Measurements from ENCODE around the gene MAP2K6. TPM values are rescaled to one million over a fixed set of nuclear protein-coding genes. Genes with fewer than 3 reads are reported as not detected.

The MAP2K6 gene
- total and polyA plus RNA-seq, 2 donors (not counting 3 experiments of a cell fraction or from before 2014, with no cell fraction given): 5.9 to 13.9 TPM

GRCh38 chr17:69551212-69552010 is 136.9 kb downstream of the MAP2K6 start:
- Histone ChIP-seq H3K27ac (ENCODE audit: insufficient read depth, low read depth, low read length) (no peak overlapping the region), H3K9me1 (replicated peaks; ENCODE audit: control insufficient read depth, extremely low read depth, insufficient read depth, low read length) (no peaks in the 10 kb centered on the region), H3K36me3 (ENCODE audit: control insufficient read depth in 2 of 2, extremely low read depth in 1 of 2, insufficient read depth in 2 of 2, low read length in 2 of 2) (no peaks in the 10 kb centered on the region), H2AFZ (ENCODE audit: low read depth, low read length) (no peak overlapping the region), H3K9ac (replicated peaks; ENCODE audit: extremely low read depth, insufficient read depth, low read length) (no peak overlapping the region), H4K20me1 (replicated peaks; ENCODE audit: control insufficient read depth, extremely low read depth, insufficient read depth, low read length) (no peaks in the 10 kb centered on the region), H3K4me3 (replicated peaks in 1 of 3; ENCODE audit: insufficient read depth in 1 of 3, low read depth in 1 of 3, low read length in 3 of 3) (no peak overlapping the region), H3K4me1 (ENCODE audit: control insufficient read depth, extremely low read depth, insufficient read depth, low read length) (peaks cover 4% of the 10 kb centered on the region), H3K4me2 (ENCODE audit: insufficient read depth, low read length) (no peak overlapping the region), H3K27me3 (ENCODE audit: control insufficient read depth in 2 of 2, insufficient read depth in 2 of 2, low read length in 2 of 2) (no peaks in the 10 kb centered on the region), H3K79me2 (ENCODE audit: control insufficient read depth, insufficient read depth, low read length) (no peaks in the 10 kb centered on the region), H3K9me3 (replicated peaks; ENCODE audit: control insufficient read depth, insufficient read depth, low read length) (peaks cover 2% of the 10 kb centered on the region)
- FAIRE-seq: peak; percentile 38
- POLR2A ChIA-PET: no interaction called here
- DNase-seq (ENCODE audit: low read depth, low spot score): no peak
- peak; percentile 70 for TF ChIP-seq FOS (IDR thresholded peaks at IDR 0.05; ENCODE audit: borderline replicate concordance, insufficient read depth, low read length)
- TF ChIP-seq EZH2 (IDR thresholded peaks at IDR 0.05; ENCODE audit: borderline replicate concordance, low read depth, low read length, severe bottlenecking): no peak
- no peak for TF ChIP-seq POLR2A (IDR thresholded peaks at IDR 0.05; ENCODE audit: low read depth, low read length)
- TF ChIP-seq MYC (IDR thresholded peaks at IDR 0.05; ENCODE audit: low read depth, low read length): no peak
- no peak for TF ChIP-seq CTCF (IDR thresholded peaks at IDR 0.05; ENCODE audit: extremely low read depth in 1 of 2, insufficient read depth in 1 of 2, low read depth in 1 of 2, low read length in 2 of 2)
- no peak for TF ChIP-seq POLR2AphosphoS5 (IDR thresholded peaks at IDR 0.05; ENCODE audit: insufficient read depth, low read depth, low read length)
- no peak for TF ChIP-seq GATA2 (IDR thresholded peaks at IDR 0.05; ENCODE audit: insufficient read depth, insufficient read length, low read depth, low read length)
- CTCF ChIA-PET: interaction anchor here (0.6 to 3.3 kb wide), 10 partner anchors 9 to 1078 kb away, joined by 3 to 14 read pairs (median 6); no protein-coding TSS in a partner anchor
- dilution Hi-C loops (cut with MboI; ENCODE audit: extremely low pct_ligation_motif_present, low sequenced_read_pairs): no loop called here
- intact Hi-C loops (cut with micrococcal nuclease): no loop called here
- no TSS peak for BruUV-seq (replicated peaks)

Data from endothelial cell of umbilical vein (primary cell).